Pons (tissue), 1 donor: Measurements from ENCODE around the gene DDX46.
"Not testable (repeated sequence)": the region's sequence is repeated elsewhere in the genome, so short reads cannot be mapped to it uniquely, and the experiment has no call there.

Experiments
- DNase-seq: peaks from one replicate; pipeline ENCODE4 v3.0.0-alpha.2; 2016; ENCODE audit warnings: low spot score

DDX46 gene, protein sequence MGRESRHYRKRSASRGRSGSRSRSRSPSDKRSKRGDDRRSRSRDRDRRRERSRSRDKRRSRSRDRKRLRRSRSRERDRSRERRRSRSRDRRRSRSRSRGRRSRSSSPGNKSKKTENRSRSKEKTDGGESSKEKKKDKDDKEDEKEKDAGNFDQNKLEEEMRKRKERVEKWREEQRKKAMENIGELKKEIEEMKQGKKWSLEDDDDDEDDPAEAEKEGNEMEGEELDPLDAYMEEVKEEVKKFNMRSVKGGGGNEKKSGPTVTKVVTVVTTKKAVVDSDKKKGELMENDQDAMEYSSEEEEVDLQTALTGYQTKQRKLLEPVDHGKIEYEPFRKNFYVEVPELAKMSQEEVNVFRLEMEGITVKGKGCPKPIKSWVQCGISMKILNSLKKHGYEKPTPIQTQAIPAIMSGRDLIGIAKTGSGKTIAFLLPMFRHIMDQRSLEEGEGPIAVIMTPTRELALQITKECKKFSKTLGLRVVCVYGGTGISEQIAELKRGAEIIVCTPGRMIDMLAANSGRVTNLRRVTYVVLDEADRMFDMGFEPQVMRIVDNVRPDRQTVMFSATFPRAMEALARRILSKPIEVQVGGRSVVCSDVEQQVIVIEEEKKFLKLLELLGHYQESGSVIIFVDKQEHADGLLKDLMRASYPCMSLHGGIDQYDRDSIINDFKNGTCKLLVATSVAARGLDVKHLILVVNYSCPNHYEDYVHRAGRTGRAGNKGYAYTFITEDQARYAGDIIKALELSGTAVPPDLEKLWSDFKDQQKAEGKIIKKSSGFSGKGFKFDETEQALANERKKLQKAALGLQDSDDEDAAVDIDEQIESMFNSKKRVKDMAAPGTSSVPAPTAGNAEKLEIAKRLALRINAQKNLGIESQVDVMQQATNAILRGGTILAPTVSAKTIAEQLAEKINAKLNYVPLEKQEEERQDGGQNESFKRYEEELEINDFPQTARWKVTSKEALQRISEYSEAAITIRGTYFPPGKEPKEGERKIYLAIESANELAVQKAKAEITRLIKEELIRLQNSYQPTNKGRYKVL

DNA sequence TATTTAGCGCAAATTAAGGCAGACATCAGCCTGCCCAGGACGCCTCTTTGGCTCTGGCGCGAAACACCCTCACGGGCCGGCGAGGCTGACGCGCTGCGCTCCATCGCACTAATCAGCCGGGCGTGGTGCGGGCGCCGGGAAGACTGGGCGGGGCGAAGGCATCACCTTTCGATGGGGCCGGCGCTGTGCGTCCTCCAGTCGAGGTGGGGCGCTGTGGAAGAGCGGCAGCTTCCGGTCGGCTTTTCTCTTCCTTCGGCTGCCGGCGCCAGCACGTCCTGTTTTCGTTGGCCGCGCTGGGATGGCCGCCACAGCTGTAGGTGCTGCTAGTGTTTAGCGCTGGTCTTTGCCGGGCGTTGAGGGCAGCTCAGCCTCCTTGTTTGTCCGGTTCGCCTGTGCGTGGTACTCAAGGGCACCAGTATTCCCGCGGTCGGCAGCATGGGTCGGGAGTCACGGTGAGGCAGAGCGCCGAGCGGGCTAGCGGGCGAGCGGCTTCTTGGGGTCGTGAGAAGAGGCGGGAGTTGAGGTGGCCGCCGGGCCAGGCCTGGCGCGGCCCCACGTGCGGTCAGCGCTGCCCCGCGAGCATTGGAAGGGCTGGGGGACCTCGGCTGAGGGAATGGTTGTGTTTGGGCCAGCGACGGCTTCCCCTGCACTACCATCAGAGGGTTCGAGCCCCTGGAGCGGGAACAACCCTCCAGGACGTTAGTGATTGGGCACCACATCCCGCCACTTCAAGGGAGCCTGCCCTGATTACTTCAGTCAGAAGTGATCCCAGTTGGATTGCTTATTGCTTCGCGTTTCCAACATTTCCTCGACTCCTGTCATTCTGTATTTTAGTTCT, at the start of gene DDX46:
TSS of gene DDX46 (plus strand) at position 276 of the 838 bp plus-strand sequence. CDS start at position 436, 160 bp downstream.
- peak; percentile 84 for DNase-seq

DNA sequence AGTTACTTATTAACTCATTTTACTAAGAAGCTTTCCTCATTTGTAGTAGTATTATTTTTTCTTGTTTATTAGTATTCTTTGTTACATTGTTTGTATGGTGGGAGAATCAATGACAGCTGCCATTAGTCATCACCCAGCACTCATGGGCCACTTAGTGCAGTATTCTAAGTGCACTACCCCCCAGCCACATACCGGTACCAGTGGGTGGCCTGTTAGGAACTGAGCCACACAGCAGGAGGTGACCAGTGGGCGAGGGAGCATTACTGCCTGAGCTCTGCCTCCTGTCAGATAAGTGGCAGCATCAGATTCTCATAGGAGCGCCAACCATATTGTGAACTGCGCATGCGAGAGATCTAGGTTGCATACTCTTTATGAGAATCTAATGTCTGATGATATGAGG, 44.5 kb upstream of the DDX46 start:
- no peak for DNase-seq

DNA sequence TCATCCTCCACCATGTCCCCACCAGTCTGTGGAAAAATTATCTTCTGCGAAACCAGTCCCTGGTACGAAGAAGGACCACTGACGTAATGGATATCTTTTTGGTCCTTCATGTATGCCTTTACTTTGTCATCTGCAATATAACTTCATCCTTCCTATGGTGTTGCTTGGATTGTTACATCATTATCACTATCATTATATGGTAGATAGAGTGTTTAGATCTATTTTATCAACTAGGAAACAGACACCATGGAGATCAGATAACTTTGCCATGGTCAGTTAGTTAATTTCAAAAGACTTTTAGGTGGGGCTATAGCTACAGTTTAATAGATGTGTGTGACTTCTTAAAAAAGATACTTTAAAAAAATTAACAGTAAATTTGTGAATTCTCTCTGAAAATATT, 44.0 kb upstream of the DDX46 start:
- DNase-seq, result no peak

DNA sequence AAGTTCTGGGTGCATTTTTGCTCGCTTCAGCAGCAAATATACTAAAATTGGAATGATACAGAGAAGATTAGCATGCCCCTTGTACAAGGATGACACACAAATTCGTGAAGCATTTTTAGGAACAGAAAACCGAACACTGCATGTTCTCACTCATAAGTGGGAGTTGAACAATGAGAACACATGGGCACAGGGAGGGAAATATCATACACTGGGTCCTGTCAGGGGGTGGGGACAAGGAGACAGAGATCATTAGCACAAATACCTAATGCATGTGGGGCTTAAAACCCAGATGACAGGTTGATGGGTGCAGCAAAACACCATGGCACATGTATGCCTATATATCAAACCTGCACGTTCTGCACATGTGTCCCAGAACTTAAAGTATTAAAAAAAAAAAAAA, 43.1 kb upstream of the DDX46 start:
- DNase-seq, result not testable (repeated sequence)

DNA sequence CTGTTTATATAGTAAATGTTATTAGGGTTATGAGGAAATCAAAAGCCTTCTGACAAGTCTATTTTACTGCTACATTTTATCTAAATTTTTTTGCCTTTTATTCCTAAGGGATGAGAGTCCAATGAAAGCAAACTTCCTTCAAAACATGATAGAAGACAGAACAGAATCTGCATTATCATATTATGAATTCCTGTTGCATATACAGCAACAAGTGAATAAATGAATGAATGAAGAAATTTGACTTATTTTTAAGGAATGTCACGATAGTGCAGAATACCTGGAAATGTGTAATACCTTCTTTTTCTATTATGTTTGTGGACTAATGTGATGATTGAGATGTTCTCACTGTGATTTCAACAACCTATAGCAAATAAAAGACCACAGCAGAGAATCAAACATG, 33.7 kb upstream of the DDX46 start:
- DNase-seq, result no peak

DNA sequence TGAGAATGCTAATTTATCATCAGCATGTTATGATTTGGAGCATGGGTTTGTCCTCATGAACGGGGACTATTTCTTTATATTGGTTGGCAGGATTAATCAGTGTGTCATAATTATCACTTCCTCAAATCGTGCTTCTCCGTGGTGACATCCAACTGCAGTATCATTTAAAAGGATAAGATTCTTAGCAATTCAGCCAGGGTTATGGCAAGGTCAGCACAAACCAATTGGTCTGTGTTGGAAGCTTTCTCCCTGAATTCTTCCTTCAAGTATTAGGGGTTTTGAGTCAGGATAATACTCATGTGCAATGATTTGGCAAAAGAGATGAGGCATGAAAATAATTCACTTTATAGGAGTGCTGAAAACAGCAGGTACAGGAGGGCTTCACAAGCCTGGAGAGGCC, 25.8 kb upstream of the DDX46 start:
- DNase-seq, result no peak

DNA sequence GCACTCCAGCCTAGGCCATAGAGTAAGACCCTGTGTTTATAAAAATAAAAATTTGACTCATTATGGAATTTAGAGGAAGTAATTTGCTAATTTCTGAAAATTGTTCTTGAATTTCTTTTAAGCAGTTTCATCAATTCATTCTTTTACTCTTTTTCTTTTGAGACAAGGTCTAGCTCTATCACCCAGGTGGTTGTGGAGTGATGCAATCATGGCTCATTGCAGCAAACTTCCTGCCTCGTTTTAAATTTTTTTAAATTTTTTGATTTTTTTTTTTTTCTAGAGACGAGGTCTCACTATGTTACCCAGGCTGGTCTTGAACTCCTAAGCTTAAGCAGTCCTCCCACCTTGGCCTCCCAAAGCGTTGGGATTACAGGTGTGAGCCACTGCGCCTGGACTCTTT, 23.3 kb upstream of the DDX46 start:
- no peak for DNase-seq

DNA sequence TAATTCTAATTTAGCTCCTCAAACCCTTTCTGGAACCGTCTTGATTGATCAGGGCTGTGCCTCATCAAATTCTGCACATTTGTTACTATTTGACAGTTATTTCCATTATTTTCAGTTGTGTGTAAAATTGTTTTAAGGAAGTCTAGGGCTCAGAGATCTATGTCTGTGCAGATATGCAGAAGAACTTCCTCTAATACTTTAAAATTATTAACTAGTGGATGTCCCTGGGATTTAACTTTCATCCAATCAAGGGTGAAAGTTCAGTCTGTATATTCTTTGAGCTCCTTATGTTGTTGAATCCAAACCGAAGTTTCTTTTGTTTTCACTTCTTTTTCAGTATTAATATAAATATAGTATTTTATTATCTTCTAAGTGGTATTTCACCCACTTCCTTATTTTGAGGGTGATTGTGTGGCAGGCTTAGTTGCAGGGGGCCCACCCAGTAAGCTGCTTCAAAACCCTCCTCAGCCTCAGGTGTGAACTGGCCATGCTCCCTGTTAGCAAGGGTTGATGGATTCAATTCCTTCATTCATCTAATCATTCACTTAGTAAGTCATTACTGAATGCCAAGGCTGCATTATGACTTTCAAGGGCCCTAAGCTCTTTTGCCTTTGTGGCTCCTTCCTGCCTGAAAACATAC, 22.3 kb upstream of the DDX46 start:
- no peak for DNase-seq

DNA sequence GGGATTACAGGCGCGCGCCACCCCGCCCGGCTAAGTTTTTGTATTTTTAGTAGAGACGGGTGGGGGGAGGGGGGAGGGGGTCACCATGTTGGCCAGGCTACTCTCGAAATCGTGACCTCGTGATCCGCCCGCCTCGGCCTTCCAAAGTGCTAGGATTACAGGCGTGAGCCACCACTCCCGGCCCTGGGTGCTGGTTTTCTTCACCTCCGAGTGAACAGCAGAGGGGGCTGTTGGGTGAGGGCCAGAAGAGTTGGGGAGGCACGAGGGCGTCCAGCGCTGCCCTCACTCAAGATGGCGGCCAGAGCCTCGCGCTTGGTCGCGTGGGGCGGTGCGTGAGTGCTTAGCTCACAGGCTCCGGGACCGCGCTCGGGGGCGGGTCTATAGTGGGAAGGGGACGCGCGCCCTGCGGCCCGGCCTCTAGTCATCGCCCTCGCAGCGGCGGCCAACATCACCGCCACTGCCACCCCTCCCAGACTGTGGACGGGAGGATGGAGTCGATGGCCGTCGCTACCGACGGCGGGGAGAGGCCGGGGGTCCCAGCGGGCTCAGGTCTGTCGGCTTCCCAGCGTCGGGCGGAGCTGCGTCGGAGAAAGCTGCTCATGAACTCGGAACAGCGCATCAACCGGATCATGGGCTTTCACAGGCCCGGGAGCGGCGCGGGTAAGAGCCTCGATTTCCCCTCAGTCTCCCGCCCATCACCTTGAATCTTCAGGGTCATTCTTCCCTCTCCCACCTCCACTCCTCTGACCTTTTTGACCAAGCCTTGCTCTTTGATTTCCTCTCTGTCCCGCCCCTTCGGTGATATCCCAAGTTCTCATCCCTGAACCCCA, 20.2 kb upstream of the DDX46 start, which contains the start of gene CAMLG:
TSS of gene CAMLG (plus strand) at position 416 of the 830 bp plus-strand sequence. CDS start at position 489, 73 bp downstream.
- peak; percentile 97 for DNase-seq

DNA sequence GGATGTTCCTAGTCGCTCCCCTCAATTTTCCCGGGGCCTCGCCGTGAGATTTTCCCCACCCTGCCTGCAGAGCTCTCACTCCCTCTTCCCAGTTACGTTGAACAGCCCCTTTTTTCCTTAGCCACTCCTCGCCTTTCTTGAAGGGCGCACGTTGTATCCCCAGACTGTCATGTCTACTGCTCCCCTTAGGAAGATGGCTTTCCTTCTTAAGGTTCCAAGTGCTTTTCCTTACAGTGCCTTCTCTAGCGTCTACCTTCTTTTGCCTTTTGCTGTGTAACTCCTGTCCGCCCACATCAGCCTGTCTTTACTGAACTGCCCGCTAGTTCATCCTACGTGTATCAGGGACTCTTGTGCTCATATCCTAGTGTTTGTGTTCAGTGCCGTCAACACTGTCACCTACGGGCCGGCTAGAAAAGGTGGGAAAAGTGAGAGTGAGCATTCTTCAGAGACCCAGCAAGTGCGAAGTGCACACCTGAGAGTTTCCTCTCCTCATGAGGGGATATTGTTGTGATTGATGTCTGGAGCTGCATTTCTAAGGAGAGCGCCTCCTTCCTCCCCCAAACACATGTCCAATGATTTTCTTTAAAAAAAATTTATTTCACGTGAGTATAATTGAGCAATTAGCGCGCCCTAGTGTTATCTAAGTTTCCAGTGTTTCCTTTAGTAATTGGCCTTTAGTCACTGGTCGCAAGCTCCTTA, 19.5 kb upstream of the DDX46 start:
- DNase-seq, result peak; percentile 35

DNA sequence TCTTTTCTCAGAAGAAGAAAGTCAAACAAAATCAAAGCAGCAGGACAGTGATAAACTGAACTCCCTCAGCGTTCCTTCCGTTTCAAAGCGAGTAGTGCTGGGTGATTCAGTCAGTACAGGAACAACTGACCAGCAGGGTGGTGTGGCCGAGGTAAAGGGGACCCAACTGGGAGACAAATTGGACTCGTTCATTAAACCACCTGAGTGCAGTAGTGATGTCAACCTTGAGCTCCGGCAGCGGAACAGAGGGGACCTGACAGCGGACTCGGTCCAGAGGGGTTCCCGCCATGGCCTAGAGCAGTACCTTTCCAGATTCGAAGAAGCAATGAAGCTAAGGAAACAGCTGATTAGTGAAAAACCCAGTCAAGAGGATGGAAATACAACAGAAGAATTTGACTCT, 17.5 kb upstream of the DDX46 start:
- DNase-seq, result no peak

DNA sequence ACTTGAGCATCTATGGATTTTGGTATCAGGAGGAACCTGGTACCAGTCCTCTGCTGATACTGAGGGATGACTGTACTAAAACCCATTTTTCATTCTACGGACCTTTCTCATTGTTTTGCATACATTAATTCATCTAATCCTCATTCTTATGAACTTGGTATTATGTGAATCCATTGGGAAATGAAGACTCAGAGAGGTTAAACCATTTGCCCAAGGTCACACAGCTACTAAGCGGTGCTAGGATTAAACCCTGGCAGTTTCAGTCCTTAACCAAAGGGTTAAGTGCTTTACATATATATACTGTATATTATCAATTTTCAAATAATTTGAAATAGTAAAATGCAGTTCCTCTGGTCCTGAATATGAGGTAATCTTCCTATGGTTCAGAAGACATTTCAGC, 16.4 kb upstream of the DDX46 start:
- no peak for DNase-seq

DNA sequence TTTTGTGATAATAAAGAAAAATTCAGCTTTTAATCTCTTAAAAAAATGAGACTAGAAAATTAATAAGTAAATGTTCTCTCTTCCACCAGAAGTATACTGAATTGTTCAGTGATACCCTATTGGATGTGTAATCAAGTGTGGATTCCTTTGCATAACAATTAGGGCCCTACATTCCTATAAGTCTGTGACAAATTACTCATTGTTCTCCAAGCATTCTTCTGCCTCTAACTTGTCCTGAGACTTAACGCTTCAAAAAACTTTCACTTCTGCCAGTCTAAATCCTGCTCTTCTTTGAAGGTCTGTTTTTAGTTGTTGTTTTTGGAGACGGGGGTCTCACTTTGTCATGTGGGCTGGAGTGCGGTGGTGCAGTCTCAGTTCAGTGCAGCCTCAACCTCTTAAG, 9.2 kb upstream of the DDX46 start:
- DNase-seq, result no peak

DNA sequence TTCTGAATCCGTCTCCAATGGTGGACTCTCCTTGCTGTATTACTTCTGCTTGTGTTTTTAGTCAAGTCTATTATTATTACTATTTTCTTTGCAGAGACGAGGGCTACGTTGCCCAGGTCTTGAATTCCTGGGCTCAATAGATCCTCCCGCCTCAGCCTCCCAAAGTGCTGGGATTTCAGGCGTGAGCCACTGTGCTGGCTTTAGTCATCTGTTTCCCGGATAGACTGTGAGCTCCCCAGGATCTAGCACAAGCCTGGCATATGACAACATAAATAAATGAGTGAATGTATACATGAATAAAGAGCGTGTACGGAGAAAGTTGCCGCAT, 439 bp upstream of the DDX46 start:
- DNase-seq, result peak; percentile 19

DNA sequence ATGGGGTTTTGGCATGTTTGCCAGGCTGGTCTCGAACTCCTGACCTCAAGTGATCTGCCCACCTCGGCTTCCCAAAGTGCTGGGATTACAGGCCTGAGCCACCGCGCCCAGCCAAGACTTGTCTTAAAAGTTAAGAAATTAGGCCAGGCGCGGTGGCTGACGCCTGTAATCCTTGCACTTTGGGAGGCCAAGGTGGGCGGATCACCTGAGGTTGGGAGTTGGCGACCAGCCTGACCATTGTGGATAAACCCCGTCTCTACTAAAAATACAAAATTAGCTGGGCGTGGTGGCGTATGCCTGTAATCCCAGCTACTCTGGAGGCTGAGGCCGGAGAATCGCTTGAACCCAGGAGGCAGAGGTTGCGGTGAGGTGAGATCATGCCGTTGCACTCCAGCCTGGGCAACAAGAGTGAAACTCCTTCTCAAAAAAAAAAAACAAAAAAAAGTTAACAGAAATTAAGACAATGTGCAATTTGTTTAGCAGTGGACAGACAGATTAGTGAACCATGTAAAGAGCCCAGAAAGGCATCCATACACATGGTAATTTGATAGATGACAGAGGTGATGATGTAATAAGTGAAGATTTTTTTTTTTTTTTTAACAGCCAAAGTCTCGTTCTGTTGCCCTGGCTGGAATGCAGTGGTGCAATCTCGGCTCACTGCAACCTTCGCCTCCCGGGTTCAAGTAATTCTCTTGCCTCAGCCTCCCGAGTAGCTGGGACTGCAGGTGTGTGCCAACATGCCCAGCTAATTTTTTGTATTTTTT, 9.1 kb downstream of the DDX46 start:
- not testable (repeated sequence) for DNase-seq

DNA sequence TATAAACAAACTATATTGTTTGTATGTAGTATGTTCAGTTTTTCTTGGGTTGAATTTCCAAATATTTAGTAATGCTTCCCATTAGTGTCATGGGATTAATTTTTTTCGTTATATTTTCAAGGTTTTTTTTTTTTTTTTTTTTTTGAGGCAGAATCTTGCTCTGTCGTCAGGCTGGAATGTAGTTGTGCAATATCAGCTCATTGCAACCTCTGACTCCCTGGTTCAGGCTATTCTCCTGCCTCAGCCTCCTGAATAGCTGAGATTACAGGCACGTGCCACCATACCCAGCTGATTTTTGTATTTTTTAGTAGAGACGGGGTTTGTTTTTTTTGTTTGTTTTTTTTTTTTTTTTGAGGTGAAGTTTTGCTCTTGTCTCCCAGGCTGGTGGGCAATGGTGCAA, 10.6 kb downstream of the DDX46 start:
- no peak for DNase-seq

DNA sequence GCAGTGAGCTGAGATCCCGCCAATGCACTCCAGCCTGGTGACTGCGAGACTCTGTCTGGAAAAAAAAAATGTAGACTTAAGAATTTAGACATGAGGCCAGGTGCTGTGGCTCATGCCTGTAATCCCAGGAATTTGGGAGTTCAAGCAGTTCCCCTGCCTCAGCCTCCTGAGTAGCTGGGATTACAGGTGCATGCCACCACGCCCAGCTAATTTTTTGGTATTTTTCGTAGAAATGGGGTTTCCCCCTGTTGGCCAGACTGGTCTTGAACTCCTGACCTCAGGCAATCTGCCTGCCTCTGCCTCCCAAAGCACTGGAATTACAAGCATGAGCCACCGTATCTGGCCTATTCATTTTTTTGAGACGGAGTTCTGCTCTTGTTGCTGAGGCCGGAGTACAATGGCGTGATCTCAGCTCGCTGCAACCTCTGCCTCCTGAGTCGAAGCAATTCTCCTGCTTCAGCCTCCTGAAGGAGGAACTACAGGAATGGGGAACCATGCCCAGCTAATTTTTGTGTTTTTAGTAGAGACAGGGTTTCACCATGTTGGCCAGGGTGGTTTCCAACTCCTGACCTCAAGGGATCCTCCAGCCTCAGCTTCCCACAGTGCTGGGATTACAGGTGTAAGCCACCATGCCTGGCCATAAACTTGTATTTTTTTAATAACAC, 14.0 kb downstream of the DDX46 start:
- DNase-seq, result no peak

DNA sequence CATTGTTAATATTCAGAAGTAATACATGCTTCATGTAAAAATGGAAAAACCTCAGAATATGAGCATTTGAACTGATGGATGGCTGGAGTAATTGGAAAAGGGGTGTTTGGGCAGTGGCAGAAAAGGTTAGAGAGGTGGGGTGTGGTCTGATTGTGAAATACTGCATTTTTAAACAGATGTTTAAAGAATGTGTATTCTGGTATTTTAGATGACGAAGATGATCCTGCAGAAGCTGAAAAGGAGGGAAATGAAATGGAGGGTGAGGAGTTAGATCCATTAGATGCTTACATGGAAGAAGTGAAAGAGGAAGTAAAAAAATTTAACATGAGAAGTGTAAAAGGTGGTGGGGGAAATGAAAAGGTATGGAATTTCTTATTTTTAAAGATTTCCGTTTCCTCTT, 18.8 kb downstream of the DDX46 start:
- DNase-seq, result no peak
